Right lobe of liver (tissue), 6 donors: ENCODE measurements around the gene CCDC148. TPM values are rescaled to one million over a fixed set of nuclear protein-coding genes. Genes with fewer than 3 reads are reported as not detected.

Experiments
- ATAC-seq, 4 donors: fragments of 200-7000 bp; cut with Tn5 transposase; one replicate each; pipeline ENCODE4 v1.9.1; 2020; ENCODE audit warnings: mild to moderate bottlenecking in 4 of 4, moderate library complexity in 4 of 4
- DNase-seq, 3 donors: peaks; one replicate each; pipeline ENCODE4 v3.0.0-alpha.2; 2020
- H3K27ac ChIP-seq, 3 donors: fragments of 200-600 bp; one replicate each; pipeline ENCODE4 v1.8.0; 2022
- H3K27me3 ChIP-seq, 2 donors: fragments of 200-600 bp; one replicate each; pipeline ENCODE4 v1.8.0; 2022
- H3K36me3 ChIP-seq, 4 donors: fragments of 200-600 bp; sonication (generic) in 1 of 4; one replicate each; pipeline versions ENCODE4 v1.5.1 to v1.8.0; 2017 to 2022; ENCODE audit warnings: control low read depth in 1 of 4
- H3K4me1 ChIP-seq, 4 donors: fragments of 200-600 bp; sonication (generic) in 1 of 4; one replicate each; pipeline versions ENCODE4 v1.5.1 to v1.8.0; 2017 to 2022; ENCODE audit warnings: control low read depth in 1 of 4
- H3K4me3 ChIP-seq, 3 donors: fragments of 200-600 bp; one replicate each; pipeline ENCODE4 v1.8.0; 2022
- H3K9me3 ChIP-seq, 4 donors: fragments of 200-600 bp; sonication (generic) in 1 of 4; one replicate each; pipeline versions ENCODE4 v1.5.1 to v1.8.0; 2017 to 2022; ENCODE audit warnings: control low read depth in 1 of 4
- CTCF ChIP-seq, 4 donors: fragments of 200-600 bp in 3 of 4; fragments of 450-650 bp in 1 of 4; IDR thresholded peaks; one replicate each; pipeline versions ENCODE4 v1.5.1 to v1.8.0; 2016 to 2022; ENCODE audit warnings: antibody characterized with exemption in 4 of 4, mild to moderate bottlenecking in 2 of 4
- POLR2A ChIP-seq: fragments of 450-650 bp; IDR thresholded peaks from one replicate; pipeline ENCODE4 v1.6.1; 2017; ENCODE audit warnings: antibody characterized with exemption, mild to moderate bottlenecking
- WGBS: methylation state at CpG from one replicate; pipeline ENCODE4 v1.1.6; 2018; ENCODE audit warnings: low coverage, low lambda C conversion rate; ENCODE audit not compliant: insufficient coverage; ENCODE audit errors: missing lambda C conversion rate; 5-methylcytosine and 5-hydroxymethylcytosine counted together
- intact Hi-C, 2 donors: fragments of 100-400 bp; cut with DNase I; formaldehyde crosslinking; loops; one replicate each; pipeline versions ENCODE4 v1.11.2 to v1.14.1; 2022
- total RNA-seq, 6 experiments: library from RNA; depleted of rRNA in 2 of 6; stranded (reverse); fragments of >200 nt in 2 of 6; fragmentation: NEBNext Ultra II Directional in 3 of 6; extraction: Animal tissue kit (Norgen Biotek cat#: 25700) in 3 of 6; gene quantifications; one replicate each; pipeline versions ENCODE4 v1.1.0 to v1.2.4, GENCODE V29; 2016 to 2023
- donor health status: DM: no; HTN: yes; CAD: no.
- donor health status: DM: no; HTN: no; CAD: no.
- donor health status: DM: no; HTN: no; CAD: no.
- donor health status: DM: no; HTN: yes; CAD: no.
- donor health status: DM: no; HTN: yes; CAD: no.

CCDC148 gene
- total RNA-seq, 6 experiments from 2014 or later = 0.12 to 0.53 (median 0.20) TPM; not detected in 1

GRCh38 chr2:158325031-158325781 lies 131.3 kb downstream of the CCDC148 start:
- no peak overlapping the region for H3K4me3 ChIP-seq
- no peak for TF ChIP-seq POLR2A
- no peak for TF ChIP-seq CTCF (IDR thresholded peaks at IDR 0.05)
- no peaks in the 10 kb centered on the region for H3K9me3 ChIP-seq
- ATAC-seq (peak in 1 of 4 donors; percentile 37), DNase-seq (no peak)
- no peaks in the 10 kb centered on the region for H3K27me3 ChIP-seq
- H3K4me1 ChIP-seq = no peaks in the 10 kb centered on the region
- intact Hi-C loops = no loop called here
- no peak overlapping the region for H3K27ac ChIP-seq
- 75% methylated on average over 5 of the region's 5 CpGs for WGBS
- H3K36me3 ChIP-seq = no peaks in the 10 kb centered on the region

GRCh38 chr2:158323381-158323780 lies 133.2 kb downstream of the CCDC148 start:
- H3K9me3 ChIP-seq = no peaks in the 10 kb centered on the region
- WGBS = 100% methylated on average over 1 of the region's 1 CpG
- no peaks in the 10 kb centered on the region for H3K36me3 ChIP-seq
- no peaks in the 10 kb centered on the region for H3K4me1 ChIP-seq
- intact Hi-C loops = no loop called here
- no peak for ATAC-seq
- no peaks in the 10 kb centered on the region for H3K27me3 ChIP-seq
- H3K4me3 ChIP-seq = no peak overlapping the region
- H3K27ac ChIP-seq = no peak overlapping the region
- TF ChIP-seq POLR2A = no peak
- no peak for DNase-seq

GRCh38 chr2:158321264-158321663 lies 135.3 kb downstream of the CCDC148 start:
- no peak overlapping the region for H3K4me3 ChIP-seq
- no peaks in the 10 kb centered on the region for H3K4me1 ChIP-seq
- H3K27me3 ChIP-seq = no peaks in the 10 kb centered on the region
- H3K27ac ChIP-seq = no peak overlapping the region
- 52% methylated on average over 3 of the region's 3 CpGs for WGBS
- H3K9me3 ChIP-seq = no peaks in the 10 kb centered on the region
- intact Hi-C loops = no loop called here
- ATAC-seq (no peak), DNase-seq (no peak)
- no peaks in the 10 kb centered on the region for H3K36me3 ChIP-seq
- TF ChIP-seq POLR2A = no peak
- no peak for TF ChIP-seq CTCF (IDR thresholded peaks at IDR 0.05)

- TF ChIP-seq CTCF (IDR thresholded peaks at IDR 0.05) = no peak
- no peak for TF ChIP-seq POLR2A
- DNase-seq = no peak
- H3K9me3 ChIP-seq = no peaks in the 10 kb centered on the region
- WGBS = 19% methylated on average over 1 of the region's 1 CpG
- intact Hi-C loops = no loop called here
- H3K27ac ChIP-seq = no peak overlapping the region
- no peaks in the 10 kb centered on the region for H3K36me3 ChIP-seq
- H3K4me3 ChIP-seq = no peak overlapping the region
- ATAC-seq = peak in 1 of 4 donors; percentile 37
- no peaks in the 10 kb centered on the region for H3K4me1 ChIP-seq
- H3K27me3 ChIP-seq = no peaks in the 10 kb centered on the region
Observed at GRCh38 chr2:158319269-158319668, 137.3 kb downstream of the CCDC148 start.

GRCh38 chr2:158317642-158318041 lies 138.9 kb downstream of the CCDC148 start:
- WGBS = 88% methylated on average over 2 of the region's 2 CpGs
- intact Hi-C loops = no loop called here
- Histone ChIP-seq H3K9me3 (no peaks in the 10 kb centered on the region), H3K4me3 (no peak overlapping the region), H3K4me1 (no peaks in the 10 kb centered on the region), H3K36me3 (no peaks in the 10 kb centered on the region), H3K27ac (no peak overlapping the region), H3K27me3 (no peaks in the 10 kb centered on the region)
- ATAC-seq (no peak), DNase-seq (no peak)
- TF ChIP-seq CTCF (IDR thresholded peaks at IDR 0.05) (no peak), POLR2A (no peak)
